ENCODE data around the gene TUFT1. TPM values are rescaled to one million over a fixed set of nuclear protein-coding genes. Genes with fewer than 3 reads are reported as not detected.

Gene TUFT1
- total and polyA plus RNA-seq, 8 donors: 1.2 to 30.4 (median 12.3) TPM

DNA sequence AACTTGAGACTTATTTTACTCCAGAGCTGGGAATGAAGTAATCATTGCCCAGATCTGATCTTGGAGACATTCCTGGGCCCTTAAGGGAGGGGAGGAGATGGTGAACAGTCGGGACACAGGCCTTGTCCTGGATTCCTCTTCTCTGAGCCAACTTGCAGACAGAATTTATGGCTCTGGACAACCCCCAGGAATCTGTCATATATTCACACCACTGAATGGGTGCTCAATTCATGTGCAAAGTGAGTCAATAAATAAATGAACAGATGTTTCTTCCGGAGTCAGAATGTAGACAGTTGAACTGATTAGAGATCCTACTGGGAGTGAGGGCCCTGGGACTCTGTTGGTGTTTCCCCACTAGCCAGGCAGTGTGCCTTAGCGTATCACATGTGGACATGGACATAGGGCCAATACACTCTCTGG is 2.6 kb downstream of the TUFT1 start:
- Histone ChIP-seq H3K27me3 (no peaks in the 10 kb centered on the region), H3K27ac (peak overlapping the region in 4 of 5 donors; percentile 58 to 89 (median 86)), H3K4me1 (peaks cover 31 to 58% (median 45%) of the 10 kb centered on the region in 4 donors), H3K36me3 (peaks cover 0 to 7% (median 4%) of the 10 kb centered on the region in 4 donors), H3K9me3 (no peaks in the 10 kb centered on the region), H3K4me3 (no peak overlapping the region)
- 33 to 57% (median 52%) methylated on average over 3 of the region's 3 CpGs for WGBS, 5 donors
- DNase-seq: no peak
- intact Hi-C loops (cut with DNase I; ENCODE audit: low total_unique reads): no loop called here
- TF ChIP-seq, protein P1, sequence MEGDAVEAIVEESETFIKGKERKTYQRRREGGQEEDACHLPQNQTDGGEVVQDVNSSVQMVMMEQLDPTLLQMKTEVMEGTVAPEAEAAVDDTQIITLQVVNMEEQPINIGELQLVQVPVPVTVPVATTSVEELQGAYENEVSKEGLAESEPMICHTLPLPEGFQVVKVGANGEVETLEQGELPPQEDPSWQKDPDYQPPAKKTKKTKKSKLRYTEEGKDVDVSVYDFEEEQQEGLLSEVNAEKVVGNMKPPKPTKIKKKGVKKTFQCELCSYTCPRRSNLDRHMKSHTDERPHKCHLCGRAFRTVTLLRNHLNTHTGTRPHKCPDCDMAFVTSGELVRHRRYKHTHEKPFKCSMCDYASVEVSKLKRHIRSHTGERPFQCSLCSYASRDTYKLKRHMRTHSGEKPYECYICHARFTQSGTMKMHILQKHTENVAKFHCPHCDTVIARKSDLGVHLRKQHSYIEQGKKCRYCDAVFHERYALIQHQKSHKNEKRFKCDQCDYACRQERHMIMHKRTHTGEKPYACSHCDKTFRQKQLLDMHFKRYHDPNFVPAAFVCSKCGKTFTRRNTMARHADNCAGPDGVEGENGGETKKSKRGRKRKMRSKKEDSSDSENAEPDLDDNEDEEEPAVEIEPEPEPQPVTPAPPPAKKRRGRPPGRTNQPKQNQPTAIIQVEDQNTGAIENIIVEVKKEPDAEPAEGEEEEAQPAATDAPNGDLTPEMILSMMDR (IDR thresholded peaks at IDR 0.05): no peak
- peak in 1 of 3 donors; percentile 12 for TF ChIP-seq POLR2AphosphoS5 (IDR thresholded peaks at IDR 0.05)

DNA sequence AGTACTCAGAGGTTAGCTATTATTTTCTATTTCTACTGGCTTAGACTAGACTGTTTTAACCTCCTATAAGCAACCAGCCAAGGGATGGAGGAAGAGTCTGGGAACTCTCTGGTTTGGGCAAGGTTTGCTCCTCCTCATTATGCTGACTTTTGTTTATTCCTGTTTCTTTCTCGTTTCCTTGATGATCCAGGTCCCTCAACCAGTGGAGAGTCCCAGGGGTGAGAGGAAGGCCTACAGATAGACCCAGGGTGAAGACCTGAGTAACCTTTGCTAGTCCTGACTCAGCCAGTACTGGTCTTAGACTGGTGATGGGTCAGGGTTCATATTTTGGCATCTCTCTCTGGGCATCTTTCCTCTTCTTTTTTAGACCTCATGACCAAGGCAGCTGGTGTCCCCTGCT is 5.4 kb downstream of the TUFT1 start:
- H3K36me3 ChIP-seq: no peaks in the 10 kb centered on the region
- TF ChIP-seq, protein P1 (IDR thresholded peaks at IDR 0.05): no peak
- no peak for TF ChIP-seq POLR2A (IDR thresholded peaks at IDR 0.05)
- no peak for TF ChIP-seq POLR2AphosphoS5 (IDR thresholded peaks at IDR 0.05)
- TF ChIP-seq EP300 (IDR thresholded peaks at IDR 0.05): no peak
- H3K4me1 ChIP-seq: peaks cover 36 to 65% (median 56%) of the 10 kb centered on the region in 4 donors
- H3K27ac ChIP-seq: peak overlapping the region in 1 of 5 donors; percentile 12
- no peaks in the 10 kb centered on the region for H3K27me3 ChIP-seq
- H3K4me3 ChIP-seq: no peak overlapping the region
- 60 to 75% (median 66%) methylated on average over 1 of the region's 1 CpG for WGBS, 5 donors
- no peaks in the 10 kb centered on the region for H3K9me3 ChIP-seq
- no peak for DNase-seq
- intact Hi-C loops (cut with DNase I; ENCODE audit: low total_unique reads): no loop called here

DNA sequence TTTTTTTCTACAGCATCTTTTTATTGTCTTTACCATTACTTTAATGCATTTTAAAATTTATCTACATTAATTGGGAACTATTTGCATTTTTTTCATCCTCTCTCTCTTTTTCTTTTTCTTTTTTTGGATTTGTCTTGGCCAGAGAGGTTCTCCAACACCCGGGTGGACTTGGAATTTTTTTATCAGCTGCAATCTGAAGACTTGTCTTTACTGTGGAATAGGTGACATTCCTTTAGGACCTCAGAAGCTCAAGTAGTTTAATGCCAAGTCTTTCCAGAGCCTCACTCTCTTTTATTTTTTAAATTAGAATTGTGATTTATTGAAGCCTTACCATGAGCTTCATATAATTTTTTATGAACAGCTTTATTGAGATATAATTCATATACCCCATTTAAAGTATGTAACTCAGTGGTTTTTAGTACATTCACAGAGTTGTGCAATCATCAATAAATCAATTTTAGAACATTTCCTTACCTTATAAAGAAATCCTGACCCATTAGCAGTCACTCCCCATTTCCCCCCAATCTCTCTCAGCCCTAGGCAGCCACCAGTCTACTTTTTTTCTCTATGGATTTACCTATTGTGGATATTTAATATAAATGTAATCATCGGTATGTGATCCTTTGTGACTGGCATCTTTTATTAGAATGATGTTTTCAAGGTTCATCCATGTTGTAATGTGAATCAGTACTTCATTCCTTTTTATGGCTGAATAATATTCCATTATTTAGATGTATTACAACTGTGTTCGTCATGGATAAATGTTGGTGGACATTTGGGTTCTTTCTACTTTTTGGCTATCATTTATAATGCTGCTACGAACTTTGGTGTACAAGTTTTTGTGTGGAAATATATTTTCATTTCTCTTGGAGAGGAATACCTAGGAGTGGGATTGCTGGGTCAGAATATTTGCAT is 6.2 kb downstream of the TUFT1 start:
- no peaks in the 10 kb centered on the region for H3K36me3 ChIP-seq
- H3K27ac ChIP-seq: peak overlapping the region in 4 of 5 donors; percentile 67 to 82 (median 78)
- no peaks in the 10 kb centered on the region for H3K27me3 ChIP-seq
- H3K9me3 ChIP-seq: no peaks in the 10 kb centered on the region
- DNase-seq: no peak
- TF ChIP-seq EP300 (IDR thresholded peaks at IDR 0.05) (no peak), POLR2A (IDR thresholded peaks at IDR 0.05) (no peak), POLR2AphosphoS5 (IDR thresholded peaks at IDR 0.05) (no peak)
- TF ChIP-seq, protein P1 (IDR thresholded peaks at IDR 0.05): no peak
- intact Hi-C loops (cut with DNase I; ENCODE audit: low total_unique reads): no loop called here
- peaks cover 36 to 59% (median 51%) of the 10 kb centered on the region in 4 donors for H3K4me1 ChIP-seq
- no peak overlapping the region for H3K4me3 ChIP-seq
- 80 to 85% (median 84%) methylated on average over 4 of the region's 4 CpGs for WGBS, 5 donors

DNA sequence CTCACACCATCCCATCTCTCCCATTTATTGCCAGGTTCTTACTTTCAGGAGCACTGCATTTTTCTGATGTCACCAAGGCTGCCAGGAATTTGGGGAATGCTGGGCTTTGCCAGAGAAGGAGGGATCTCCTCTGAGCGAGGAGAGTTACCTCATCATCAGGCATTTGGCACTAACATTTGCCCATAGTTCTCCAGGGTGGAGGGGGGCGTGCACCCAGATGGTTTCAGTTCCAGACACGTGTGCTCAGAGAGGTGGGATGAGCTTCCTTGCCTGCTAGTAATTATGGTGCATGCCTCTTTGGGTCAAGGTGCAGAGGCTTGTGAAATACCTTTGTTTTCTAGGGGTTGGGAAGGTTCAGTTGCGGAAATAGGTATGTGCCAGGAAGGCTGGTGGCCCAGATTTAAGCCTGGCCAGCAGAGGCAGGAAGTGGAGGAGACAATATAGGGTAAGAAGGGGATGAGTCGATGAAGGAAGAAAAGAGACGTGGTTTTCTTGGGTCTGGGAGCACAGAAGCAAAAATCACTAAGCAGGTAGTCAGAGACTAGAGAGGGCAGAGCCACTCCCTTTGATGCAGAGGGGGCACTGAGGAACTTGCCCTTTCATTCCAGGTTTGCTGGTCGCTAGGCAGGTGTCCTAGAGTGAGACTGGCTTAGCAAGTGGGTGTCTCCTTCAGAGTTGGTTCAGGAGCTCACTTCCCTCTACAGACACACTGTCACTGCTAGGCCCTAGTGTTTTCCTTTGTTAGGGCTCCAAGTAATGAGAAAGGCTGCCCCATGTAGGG is 7.2 kb downstream of the TUFT1 start:
- peak; percentile 65 to 88 for DNase-seq
- Histone ChIP-seq H3K9me3 (no peaks in the 10 kb centered on the region), H3K36me3 (no peaks in the 10 kb centered on the region), H3K27me3 (no peaks in the 10 kb centered on the region), H3K4me3 (no peak overlapping the region), H3K4me1 (peaks cover 27 to 48% (median 42%) of the 10 kb centered on the region in 4 donors), H3K27ac (peak overlapping the region; percentile 49 to 82 (median 78))
- intact Hi-C loops (cut with DNase I; ENCODE audit: low total_unique reads): no loop called here
- WGBS, 5 donors: 26 to 45% (median 31%) methylated on average over 7 of the region's 7 CpGs
- TF ChIP-seq POLR2A (IDR thresholded peaks at IDR 0.05) (no peak), POLR2AphosphoS5 (IDR thresholded peaks at IDR 0.05) (peak; percentile 2 to 82 (median 25)), EP300 (IDR thresholded peaks at IDR 0.05) (no peak)
- TF ChIP-seq, protein P1 (IDR thresholded peaks at IDR 0.05): no peak

Measured in stomach (tissue), 9 donors.